Liver (tissue), 9 donors: ENCODE measurements around the gene KIAA0825. TPM values are rescaled to one million over a fixed set of nuclear protein-coding genes. Genes with fewer than 3 reads are reported as not detected.

Experiments
- DNase-seq: peaks from one replicate; pipeline ENCODE4 v3.0.0-alpha.2; 2017; ENCODE audit warnings: low spot score
- H3K27ac ChIP-seq, 2 donors: one replicate each; pipeline ENCODE4 v1.7.0; 2013; ENCODE audit warnings: inconsistent platforms in 2 of 2, low read length in 2 of 2, control low read depth in 1 of 2, low read depth in 1 of 2, mild to moderate bottlenecking in 1 of 2
- H3K27me3 ChIP-seq, 4 donors: one replicate each; pipeline versions ENCODE4 v1.6.1 to v1.7.0; 2013; ENCODE audit warnings: low read length in 3 of 4, inconsistent platforms in 1 of 4, mild to moderate bottlenecking in 1 of 4, moderate library complexity in 1 of 4; ENCODE audit not compliant: control insufficient read depth in 4 of 4, insufficient read depth in 4 of 4
- H3K36me3 ChIP-seq, 4 donors: one replicate each; pipeline versions ENCODE4 v1.6.1 to v1.7.0; 2013; ENCODE audit warnings: low read length in 3 of 4, mild to moderate bottlenecking in 3 of 4, low read depth in 1 of 4, moderate library complexity in 1 of 4; ENCODE audit not compliant: control insufficient read depth in 4 of 4, insufficient read depth in 3 of 4
- H3K4me1 ChIP-seq, 4 donors: one replicate each; pipeline versions ENCODE4 v1.6.1 to v1.7.0; 2013; ENCODE audit warnings: low read length in 3 of 4, mild to moderate bottlenecking in 3 of 4, moderate library complexity in 1 of 4; ENCODE audit not compliant: control insufficient read depth in 4 of 4, insufficient read depth in 4 of 4
- H3K4me3 ChIP-seq, 3 donors: one replicate each; pipeline versions ENCODE4 v1.6.1 to v1.7.0; 2013; ENCODE audit warnings: low read length in 3 of 3, control low read depth in 1 of 3, low read depth in 1 of 3, mild to moderate bottlenecking in 1 of 3
- H3K9ac ChIP-seq, 2 donors: one replicate each; pipeline ENCODE4 v1.7.0; 2013; ENCODE audit warnings: low read length in 2 of 2, mild to moderate bottlenecking in 2 of 2, moderate library complexity in 2 of 2, control low read depth in 1 of 2, low read depth in 1 of 2
- H3K9me3 ChIP-seq, 4 donors: one replicate each; pipeline versions ENCODE4 v1.6.1 to v1.7.0; 2013; ENCODE audit warnings: low read length in 3 of 4; ENCODE audit not compliant: control insufficient read depth in 4 of 4
- ATF3 ChIP-seq: IDR thresholded peaks from 2 replicates; pipeline ENCODE4 v1.6.1; 2016; ENCODE audit warnings: antibody characterized with exemption
- CTCF ChIP-seq: fragments of 150-350 bp; IDR thresholded peaks from 2 replicates; pipeline ENCODE4 v1.5.1; 2017; ENCODE audit warnings: improper control_type of control experiment, low read depth, low read length; ENCODE audit not compliant: missing input control
- EGR1 ChIP-seq, 2 donors: IDR thresholded peaks; 2 replicates each; pipeline ENCODE4 v1.6.1; 2016 to 2018; ENCODE audit warnings: antibody characterized with exemption in 2 of 2, low read depth in 2 of 2
- FOXA1 ChIP-seq: IDR thresholded peaks from 2 replicates; pipeline ENCODE4 v1.6.1; 2016; ENCODE audit warnings: antibody characterized with exemption
- FOXA2 ChIP-seq: IDR thresholded peaks from 2 replicates; pipeline ENCODE4 v1.6.1; 2016; ENCODE audit warnings: antibody characterized with exemption
- GABPA ChIP-seq, 2 donors: IDR thresholded peaks in 1 of 2; conservative IDR thresholded peaks in 1 of 2; 2 replicates each; pipeline ENCODE4 v1.6.1; 2016; ENCODE audit warnings: antibody characterized with exemption in 2 of 2, mild to moderate bottlenecking in 1 of 2, moderate library complexity in 1 of 2
- HNF4A ChIP-seq, 2 donors: conservative IDR thresholded peaks; 2 replicates each; pipeline ENCODE4 v1.6.1; 2016; ENCODE audit warnings: antibody characterized with exemption in 2 of 2, mild to moderate bottlenecking in 2 of 2
- HNF4G ChIP-seq: IDR thresholded peaks from 2 replicates; pipeline ENCODE4 v1.6.1; 2016; ENCODE audit warnings: antibody characterized with exemption
- JUND ChIP-seq, 2 donors: IDR thresholded peaks; 2 replicates each; pipeline ENCODE4 v1.6.1; 2016; ENCODE audit warnings: antibody characterized with exemption in 2 of 2
- MAX ChIP-seq: IDR thresholded peaks from 2 replicates; pipeline ENCODE4 v1.6.1; 2016; ENCODE audit warnings: antibody characterized with exemption
- NR2F2 ChIP-seq: IDR thresholded peaks from 2 replicates; pipeline ENCODE4 v1.6.1; 2016; ENCODE audit warnings: antibody characterized with exemption
- RAD21 ChIP-seq, 2 donors: IDR thresholded peaks; 2 replicates each; pipeline ENCODE4 v1.6.1; 2016; ENCODE audit warnings: antibody characterized with exemption in 2 of 2, mild to moderate bottlenecking in 2 of 2
- REST ChIP-seq: IDR thresholded peaks from 2 replicates; pipeline ENCODE4 v1.6.1; 2016; ENCODE audit warnings: antibody characterized with exemption, mild to moderate bottlenecking
- RXRA ChIP-seq, 2 donors: IDR thresholded peaks; 2 replicates each; pipeline ENCODE4 v1.6.1; 2017 to 2018; ENCODE audit warnings: antibody characterized with exemption in 2 of 2, mild to moderate bottlenecking in 1 of 2
- SP1 ChIP-seq: IDR thresholded peaks from 2 replicates; pipeline ENCODE4 v1.6.1; 2018; ENCODE audit warnings: antibody characterized with exemption, mild to moderate bottlenecking
- TAF1 ChIP-seq: conservative IDR thresholded peaks from 2 replicates; pipeline ENCODE4 v1.6.1; 2016; ENCODE audit warnings: antibody characterized with exemption, mild to moderate bottlenecking
- YY1 ChIP-seq: IDR thresholded peaks from 2 replicates; pipeline ENCODE4 v1.6.1; 2016; ENCODE audit warnings: antibody characterized with exemption, mild to moderate bottlenecking
- ZBTB33 ChIP-seq: IDR thresholded peaks from 2 replicates; pipeline ENCODE4 v1.6.1; 2016; ENCODE audit warnings: antibody characterized with exemption
- WGBS: extraction: QIAGEN DNeasy Blood & Tissue Kit; methylation state at CpG from one replicate; pipeline ENCODE4 v1.1.7; 2013; 5-methylcytosine and 5-hydroxymethylcytosine counted together
- polyA plus RNA-seq, 2 donors: library from polyadenylated mRNA; stranded (reverse) in 1 of 2; unstranded in 1 of 2; fragments of 200-250 nt in 1 of 2; fragments of >200 nt in 1 of 2; fragmentation: Nextera tagmentation in 1 of 2; extraction: Ambion mirVana in 1 of 2; gene quantifications; one replicate each; pipeline versions ENCODE4 v1.2.1 to v1.2.3, GENCODE V29; 2013 to 2015
- total RNA-seq, 2 donors: library from RNA; depleted of rRNA; stranded (reverse); fragments of >200 nt; gene quantifications; one replicate each; pipeline ENCODE4 v1.2.3, GENCODE V29; 2014
- donor health status: healthy.
- donor health status: healthy.
- donor health status: healthy.
- donor health status: healthy.
- donor health status: healthy.

The KIAA0825 gene
- total and polyA plus RNA-seq, 4 donors = 0.25 to 3.2 (median 1.2) TPM

- no peak overlapping the region for H3K4me3 ChIP-seq
- no peaks in the 10 kb centered on the region for H3K4me1 ChIP-seq
- TF ChIP-seq YY1 (no peak), FOXA1 (no peak), HNF4G (no peak), TAF1 (no peak), HNF4A (conservative IDR thresholded peaks at IDR 0.05) (no peak), RAD21 (IDR thresholded peaks at IDR 0.05) (no peak), GABPA (IDR thresholded peaks at IDR 0.05 in 1 of 2, conservative IDR thresholded peaks at IDR 0.05 in 1 of 2) (no peak), NR2F2 (no peak), MAX (no peak), ZBTB33 (no peak), JUND (IDR thresholded peaks at IDR 0.05) (no peak), SP1 (no peak), RXRA (IDR thresholded peaks at IDR 0.05) (no peak), CTCF (no peak), EGR1 (IDR thresholded peaks at IDR 0.05; ENCODE audit: low read depth in 2 of 2) (no peak)
- no peaks in the 10 kb centered on the region for H3K9me3 ChIP-seq
- no peak overlapping the region for H3K9ac ChIP-seq
- H3K27ac ChIP-seq = no peak overlapping the region
- no peaks in the 10 kb centered on the region for H3K27me3 ChIP-seq
- WGBS = 91% methylated on average over 5 of the region's 5 CpGs
- no peak for DNase-seq
- H3K36me3 ChIP-seq = no peaks in the 10 kb centered on the region
Measured at GRCh38 chr5:94467954-94468930, 150.2 kb downstream of the KIAA0825 start.

- 93% methylated on average over 3 of the region's 3 CpGs for WGBS
- no peaks in the 10 kb centered on the region for H3K4me1 ChIP-seq
- TF ChIP-seq RXRA (IDR thresholded peaks at IDR 0.05) (no peak), FOXA2 (no peak), NR2F2 (no peak), CTCF (no peak), JUND (IDR thresholded peaks at IDR 0.05) (no peak), RAD21 (IDR thresholded peaks at IDR 0.05) (no peak), HNF4A (conservative IDR thresholded peaks at IDR 0.05) (no peak), HNF4G (no peak), GABPA (IDR thresholded peaks at IDR 0.05 in 1 of 2, conservative IDR thresholded peaks at IDR 0.05 in 1 of 2) (no peak), TAF1 (no peak), REST (no peak), SP1 (no peak), ATF3 (no peak), FOXA1 (no peak)
Measured at GRCh38 chr5:94467346-94467953, 151.0 kb downstream of the KIAA0825 start.

More at GRCh38 chr5:94467346-94467953, 151.0 kb downstream of the KIAA0825 start:
- Histone ChIP-seq H3K36me3 (no peaks in the 10 kb centered on the region), H3K27me3 (no peaks in the 10 kb centered on the region), H3K4me3 (no peak overlapping the region), H3K27ac (no peak overlapping the region), H3K9ac (no peak overlapping the region), H3K9me3 (no peaks in the 10 kb centered on the region)
- no peak for DNase-seq
